A549 (cell line): ENCODE results near the gene CEP128. TPM values are rescaled to one million over a fixed set of nuclear protein-coding genes. Genes with fewer than 3 reads are reported as not detected.

ENCODE experiments used
- ATAC-seq, 2 experiments: fragments of 200-7000 bp in 1 of 2; fragments of >200 bp in 1 of 2; cut with Nextera tagmentation in 1 of 2; cut with Tn5 transposase in 1 of 2; 3 replicates each; pipeline versions ENCODE4 v1.8.0 to v1.9.1; 2018 to 2020; ENCODE audit warnings: mild to moderate bottlenecking in 1 of 2, moderate library complexity in 1 of 2
- CTCF ChIA-PET: fragments of 300-600 bp; sonication (Branson Sonifier 250); formaldehyde crosslinking; extraction: SDS; loops from one replicate; lab custom pipeline; 2021; ENCODE audit warnings: antibody characterized with exemption, inconsistent platforms; lab: Yijun Ruan, JAX
- POLR2A ChIA-PET: fragments of 350-600 bp; formaldehyde crosslinking; extraction: SDS; loops from one replicate; lab custom pipeline; 2021; ENCODE audit warnings: antibody characterized with exemption, inconsistent platforms; lab: Yijun Ruan, JAX
- DNase-seq, 2 experiments: peaks; one replicate each; pipeline versions ENCODE4 v3.0.0 to v3.0.0-alpha.2; 2011 to 2016; ENCODE audit warnings: low read depth in 1 of 2, low spot score in 1 of 2
- FAIRE-seq: peaks from 2 replicates; lab custom pipeline; 2011; peaks lifted over from hg19 to GRCh38; lab: Jason Lieb, UNC
- H3K27ac ChIP-seq, 2 experiments: fragments of >200 bp; sonication (Bioruptor Twin); formaldehyde crosslinking; 3 replicates each; pipeline ENCODE4 v1.5.1; 2016 to 2017
- H3K4me1 ChIP-seq: fragments of >200 bp; sonication (Bioruptor Twin); formaldehyde crosslinking; 3 replicates; pipeline ENCODE4 v1.6.1; 2016
- H3K4me2 ChIP-seq: fragments of >200 bp; sonication (Bioruptor Twin); formaldehyde crosslinking; 3 replicates; pipeline ENCODE4 v1.6.1; 2016
- H3K4me3 ChIP-seq: fragments of >200 bp; sonication (Bioruptor Twin); formaldehyde crosslinking; 3 replicates; pipeline ENCODE4 v1.5.1; 2016
- H3K9me3 ChIP-seq: fragments of >200 bp; sonication (Bioruptor Twin); formaldehyde crosslinking; 3 replicates; pipeline ENCODE4 v1.6.1; 2016
- CBX2 ChIP-seq: fragments of 200-600 bp; sonication (generic); IDR thresholded peaks from 2 replicates; pipeline ENCODE4 v1.6.1; 2016; ENCODE audit warnings: low read depth, mild to moderate bottlenecking, borderline replicate concordance
- CHD2 ChIP-seq: fragments of 150-350 bp; IDR thresholded peaks from 2 replicates; pipeline ENCODE4 v1.6.1; 2014; ENCODE audit warnings: low read length; ENCODE audit not compliant: partially characterized antibody
- EHMT2 ChIP-seq: fragments of 200-600 bp; sonication (generic); IDR thresholded peaks from 2 replicates; pipeline ENCODE4 v1.6.1; 2016; ENCODE audit warnings: antibody characterized with exemption, low read depth, mild to moderate bottlenecking, moderate library complexity
- FOXS1 ChIP-seq: fragments of 250-450 bp; sonication (Bioruptor Pico); IDR thresholded peaks from 2 replicates; pipeline ENCODE4 v1.5.0; 2020; ENCODE audit warnings: mild to moderate bottlenecking, moderate library complexity
- HEYL ChIP-seq: fragments of 250-450 bp; sonication (Bioruptor Pico); IDR thresholded peaks from 2 replicates; pipeline ENCODE4 v1.8.0; 2021; ENCODE audit warnings: mild to moderate bottlenecking, moderate library complexity
- HOXA7 ChIP-seq: fragments of 250-450 bp; sonication (Bioruptor Pico); IDR thresholded peaks from 2 replicates; pipeline ENCODE4 v1.5.0; 2020; ENCODE audit warnings: mild to moderate bottlenecking, moderate library complexity
- HOXB13 ChIP-seq: fragments of 250-450 bp; sonication (Bioruptor Pico); IDR thresholded peaks from 2 replicates; pipeline ENCODE4 v1.5.0; 2020; ENCODE audit warnings: low read depth, mild to moderate bottlenecking, moderate library complexity
- JUN ChIP-seq, 2 experiments: fragments of >200 bp; sonication (Bioruptor Twin); formaldehyde crosslinking; IDR thresholded peaks; 2 replicates in 1 of 2; 3 replicates in 1 of 2; pipeline ENCODE4 v1.6.1; 2016 to 2017
- JUNB ChIP-seq: fragments of >200 bp; sonication (Bioruptor Twin); formaldehyde crosslinking; IDR thresholded peaks from 2 replicates; pipeline ENCODE4 v1.6.1; 2016
- MAZ ChIP-seq: fragments of 150-350 bp; IDR thresholded peaks from 2 replicates; pipeline ENCODE4 v1.6.1; 2014; ENCODE audit warnings: antibody characterized with exemption, low read depth, low read length, borderline replicate concordance
- MYC ChIP-seq: IDR thresholded peaks from 2 replicates; pipeline ENCODE4 v1.6.1; 2012; ENCODE audit warnings: mild to moderate bottlenecking, inconsistent platforms, low read length, improper control_type of control experiment, borderline replicate concordance
- NFE2L2 ChIP-seq: fragments of 150-350 bp; conservative IDR thresholded peaks from 2 replicates; pipeline ENCODE4 v1.6.1; 2014; ENCODE audit warnings: low read length
- NPAS2 ChIP-seq: fragments of 250-450 bp; sonication (Bioruptor Pico); IDR thresholded peaks from 2 replicates; pipeline ENCODE4 v1.8.0; 2022; ENCODE audit warnings: mild to moderate bottlenecking, moderate library complexity, borderline replicate concordance
- NR3C1 ChIP-seq: fragments of >200 bp; sonication (Bioruptor Twin); formaldehyde crosslinking; IDR thresholded peaks from 3 replicates; pipeline ENCODE4 v1.6.1; 2017
- POLR2A ChIP-seq: IDR thresholded peaks from 2 replicates; pipeline ENCODE4 v1.6.1; 2012; ENCODE audit warnings: mild to moderate bottlenecking, low read length
- POLR2AphosphoS2 ChIP-seq: conservative IDR thresholded peaks from 2 replicates; pipeline ENCODE4 v1.6.1; 2012; ENCODE audit warnings: low read length, improper control_type of control experiment, inconsistent platforms
- RFX5 ChIP-seq: fragments of 450-650 bp; IDR thresholded peaks from 2 replicates; pipeline ENCODE4 v1.7.1; 2014; ENCODE audit warnings: antibody characterized with exemption, mild to moderate bottlenecking, moderate library complexity
- TP53 ChIP-seq: fragments of 250-450 bp; sonication (Bioruptor Pico); IDR thresholded peaks from 2 replicates; pipeline ENCODE4 v1.5.0; 2021; ENCODE audit warnings: mild to moderate bottlenecking, moderate library complexity
- ZSCAN20 ChIP-seq: fragments of 250-450 bp; sonication (Bioruptor Pico); IDR thresholded peaks from 2 replicates; pipeline ENCODE4 v1.8.0; 2022; ENCODE audit warnings: mild to moderate bottlenecking, moderate library complexity
- WGBS: methylation state at CpG from one replicate; pipeline ENCODE4 v1.1.6; 2017; ENCODE audit errors: missing lambda C conversion rate; 5-methylcytosine and 5-hydroxymethylcytosine counted together
- polyA plus RNA-seq, 4 experiments: library from polyadenylated mRNA; depleted of rRNA in 3 of 4; stranded (reverse); fragments of >200 nt; fragmentation: RNase III in 1 of 4; extraction: RNeasy Plus Mini Kit Qiagen cat#74134 plus additional on column Dnase treatment in 1 of 4; gene quantifications; 2 replicates in 3 of 4; 3 replicates in 1 of 4; pipeline ENCODE4 v1.2.3, GENCODE V29; 2011 to 2017
- TF ChIP-seq, protein P1 (sequence below): fragments of 250-450 bp; sonication (Bioruptor Pico); IDR thresholded peaks from 2 replicates; pipeline ENCODE4 v1.5.0; 2021; ENCODE audit warnings: mild to moderate bottlenecking, moderate library complexity, borderline replicate concordance
- TF ChIP-seq, protein P2 (sequence below): fragments of 150-350 bp; IDR thresholded peaks from 2 replicates; pipeline ENCODE4 v1.6.1; 2014; ENCODE audit warnings: low read depth, mild to moderate bottlenecking, low read length
- TF ChIP-seq, protein P3 (sequence below): IDR thresholded peaks from 2 replicates; pipeline ENCODE4 v1.6.1; 2012
- TF ChIP-seq, protein P4 (sequence below): fragments of 250-450 bp; sonication (Bioruptor Pico); IDR thresholded peaks from 2 replicates; pipeline ENCODE4 v1.5.0; 2020; ENCODE audit warnings: low read depth, mild to moderate bottlenecking, moderate library complexity
- TF ChIP-seq, protein P5 (sequence below): fragments of 200-600 bp; sonication (generic); IDR thresholded peaks from 2 replicates; pipeline ENCODE4 v1.6.1; 2016; ENCODE audit warnings: antibody characterized with exemption, mild to moderate bottlenecking, moderate library complexity

The CEP128 gene
- polyA plus RNA-seq, 2 of the 4 experiments (the other 2 are of a cell fraction): 5.8 to 7.0 TPM

DNA sequence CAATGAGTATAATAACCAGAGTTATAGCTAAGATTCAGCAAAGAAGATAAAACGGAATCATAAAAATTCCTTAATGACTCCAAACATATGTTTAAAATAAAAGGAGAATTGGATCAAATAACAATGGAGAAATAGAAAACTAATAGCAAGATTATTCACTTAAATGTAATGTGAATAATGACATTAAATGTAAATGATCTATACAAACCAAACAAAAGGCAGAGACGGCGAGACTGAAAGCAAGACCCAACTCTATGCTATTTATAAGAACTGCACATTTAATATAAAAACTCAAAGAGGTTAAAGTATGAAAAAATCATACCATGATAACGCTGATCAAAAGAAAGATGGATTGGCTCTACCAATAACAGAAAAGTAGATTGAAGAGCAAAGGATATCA, 10.0 kb upstream of the CEP128 start:
- 46% methylated on average over 4 of the region's 4 CpGs for WGBS
- H3K9me3 ChIP-seq: no peaks in the 10 kb centered on the region; the same call in 2 of the 3 replicates
- ChIA-PET CTCF (no interaction called here), POLR2A (interaction anchor here (0.7 kb wide), 1 partner anchor 10 kb away, joined by 4 read pairs; no protein-coding TSS in a partner anchor)
- FAIRE-seq: no peak
- no peak for ATAC-seq
- TF ChIP-seq JUNB (no peak), CHD2 (no peak), NR3C1 (no peak), NPAS2 (CRISPR knock-in tag) (no peak), CBX2 (no peak), POLR2A (no peak), HOXA7 (CRISPR knock-in tag) (no peak), NFE2L2 (no peak), FOXS1 (no peak), MYC (no peak)
- TF ChIP-seq, protein P1, sequence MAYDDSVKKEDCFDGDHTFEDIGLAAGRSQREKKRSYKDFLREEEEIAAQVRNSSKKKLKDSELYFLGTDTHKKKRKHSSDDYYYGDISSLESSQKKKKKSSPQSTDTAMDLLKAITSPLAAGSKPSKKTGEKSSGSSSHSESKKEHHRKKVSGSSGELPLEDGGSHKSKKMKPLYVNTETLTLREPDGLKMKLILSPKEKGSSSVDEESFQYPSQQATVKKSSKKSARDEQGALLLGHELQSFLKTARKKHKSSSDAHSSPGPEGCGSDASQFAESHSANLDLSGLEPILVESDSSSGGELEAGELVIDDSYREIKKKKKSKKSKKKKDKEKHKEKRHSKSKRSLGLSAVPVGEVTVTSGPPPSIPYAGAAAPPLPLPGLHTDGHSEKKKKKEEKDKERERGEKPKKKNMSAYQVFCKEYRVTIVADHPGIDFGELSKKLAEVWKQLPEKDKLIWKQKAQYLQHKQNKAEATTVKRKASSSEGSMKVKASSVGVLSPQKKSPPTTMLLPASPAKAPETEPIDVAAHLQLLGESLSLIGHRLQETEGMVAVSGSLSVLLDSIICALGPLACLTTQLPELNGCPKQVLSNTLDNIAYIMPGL (CRISPR knock-in tag): no peak
- TF ChIP-seq, protein P2, sequence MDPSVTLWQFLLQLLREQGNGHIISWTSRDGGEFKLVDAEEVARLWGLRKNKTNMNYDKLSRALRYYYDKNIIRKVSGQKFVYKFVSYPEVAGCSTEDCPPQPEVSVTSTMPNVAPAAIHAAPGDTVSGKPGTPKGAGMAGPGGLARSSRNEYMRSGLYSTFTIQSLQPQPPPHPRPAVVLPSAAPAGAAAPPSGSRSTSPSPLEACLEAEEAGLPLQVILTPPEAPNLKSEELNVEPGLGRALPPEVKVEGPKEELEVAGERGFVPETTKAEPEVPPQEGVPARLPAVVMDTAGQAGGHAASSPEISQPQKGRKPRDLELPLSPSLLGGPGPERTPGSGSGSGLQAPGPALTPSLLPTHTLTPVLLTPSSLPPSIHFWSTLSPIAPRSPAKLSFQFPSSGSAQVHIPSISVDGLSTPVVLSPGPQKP: no peak
- TF ChIP-seq, protein P3, sequence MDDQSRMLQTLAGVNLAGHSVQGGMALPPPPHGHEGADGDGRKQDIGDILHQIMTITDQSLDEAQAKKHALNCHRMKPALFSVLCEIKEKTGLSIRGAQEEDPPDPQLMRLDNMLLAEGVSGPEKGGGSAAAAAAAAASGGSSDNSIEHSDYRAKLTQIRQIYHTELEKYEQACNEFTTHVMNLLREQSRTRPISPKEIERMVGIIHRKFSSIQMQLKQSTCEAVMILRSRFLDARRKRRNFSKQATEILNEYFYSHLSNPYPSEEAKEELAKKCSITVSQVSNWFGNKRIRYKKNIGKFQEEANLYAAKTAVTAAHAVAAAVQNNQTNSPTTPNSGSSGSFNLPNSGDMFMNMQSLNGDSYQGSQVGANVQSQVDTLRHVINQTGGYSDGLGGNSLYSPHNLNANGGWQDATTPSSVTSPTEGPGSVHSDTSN: no peak
- TF ChIP-seq, protein P4, sequence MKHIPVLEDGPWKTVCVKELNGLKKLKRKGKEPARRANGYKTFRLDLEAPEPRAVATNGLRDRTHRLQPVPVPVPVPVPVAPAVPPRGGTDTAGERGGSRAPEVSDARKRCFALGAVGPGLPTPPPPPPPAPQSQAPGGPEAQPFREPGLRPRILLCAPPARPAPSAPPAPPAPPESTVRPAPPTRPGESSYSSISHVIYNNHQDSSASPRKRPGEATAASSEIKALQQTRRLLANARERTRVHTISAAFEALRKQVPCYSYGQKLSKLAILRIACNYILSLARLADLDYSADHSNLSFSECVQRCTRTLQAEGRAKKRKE (CRISPR knock-in tag): no peak
- TF ChIP-seq, protein P5, sequence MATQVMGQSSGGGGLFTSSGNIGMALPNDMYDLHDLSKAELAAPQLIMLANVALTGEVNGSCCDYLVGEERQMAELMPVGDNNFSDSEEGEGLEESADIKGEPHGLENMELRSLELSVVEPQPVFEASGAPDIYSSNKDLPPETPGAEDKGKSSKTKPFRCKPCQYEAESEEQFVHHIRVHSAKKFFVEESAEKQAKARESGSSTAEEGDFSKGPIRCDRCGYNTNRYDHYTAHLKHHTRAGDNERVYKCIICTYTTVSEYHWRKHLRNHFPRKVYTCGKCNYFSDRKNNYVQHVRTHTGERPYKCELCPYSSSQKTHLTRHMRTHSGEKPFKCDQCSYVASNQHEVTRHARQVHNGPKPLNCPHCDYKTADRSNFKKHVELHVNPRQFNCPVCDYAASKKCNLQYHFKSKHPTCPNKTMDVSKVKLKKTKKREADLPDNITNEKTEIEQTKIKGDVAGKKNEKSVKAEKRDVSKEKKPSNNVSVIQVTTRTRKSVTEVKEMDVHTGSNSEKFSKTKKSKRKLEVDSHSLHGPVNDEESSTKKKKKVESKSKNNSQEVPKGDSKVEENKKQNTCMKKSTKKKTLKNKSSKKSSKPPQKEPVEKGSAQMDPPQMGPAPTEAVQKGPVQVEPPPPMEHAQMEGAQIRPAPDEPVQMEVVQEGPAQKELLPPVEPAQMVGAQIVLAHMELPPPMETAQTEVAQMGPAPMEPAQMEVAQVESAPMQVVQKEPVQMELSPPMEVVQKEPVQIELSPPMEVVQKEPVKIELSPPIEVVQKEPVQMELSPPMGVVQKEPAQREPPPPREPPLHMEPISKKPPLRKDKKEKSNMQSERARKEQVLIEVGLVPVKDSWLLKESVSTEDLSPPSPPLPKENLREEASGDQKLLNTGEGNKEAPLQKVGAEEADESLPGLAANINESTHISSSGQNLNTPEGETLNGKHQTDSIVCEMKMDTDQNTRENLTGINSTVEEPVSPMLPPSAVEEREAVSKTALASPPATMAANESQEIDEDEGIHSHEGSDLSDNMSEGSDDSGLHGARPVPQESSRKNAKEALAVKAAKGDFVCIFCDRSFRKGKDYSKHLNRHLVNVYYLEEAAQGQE: no peak
- TF ChIP-seq, all 56 proteins: peak for 0
- H3K4me2 ChIP-seq: no peak overlapping the region
- H3K4me1 ChIP-seq: no peaks in the 10 kb centered on the region
- H3K27ac ChIP-seq: no peak overlapping the region
- no peak overlapping the region for H3K4me3 ChIP-seq
- DNase-seq: no peak

DNA sequence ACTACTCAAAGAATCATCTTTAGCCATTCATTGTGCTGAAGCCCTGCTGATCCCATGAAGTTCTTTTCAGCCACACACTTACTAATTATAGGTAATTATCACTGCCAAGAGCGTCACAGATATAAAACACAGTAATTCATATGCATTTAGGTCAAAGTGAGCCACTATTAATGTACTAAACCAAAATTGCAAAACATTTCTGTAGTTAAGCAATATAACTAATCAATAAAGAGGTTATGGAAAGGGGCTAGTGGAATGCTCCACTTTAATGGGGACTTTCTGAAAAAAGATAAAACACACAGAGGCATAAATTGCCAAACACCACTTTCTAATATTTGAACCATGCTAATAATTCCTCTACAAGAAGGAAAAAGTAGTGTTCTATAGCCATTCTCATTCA, 6.8 kb upstream of the CEP128 start:
- Histone ChIP-seq H3K4me1 (no peaks in the 10 kb centered on the region), H3K27ac (no peak overlapping the region), H3K9me3 (no peaks in the 10 kb centered on the region; the same call in 2 of the 3 replicates), H3K4me3 (no peak overlapping the region), H3K4me2 (no peak overlapping the region)
- no peak for ATAC-seq
- ChIA-PET CTCF (no interaction called here), POLR2A (no interaction called here)
- WGBS: 24% methylated on average over 1 of the region's 1 CpG
- DNase-seq: no peak
- FAIRE-seq: no peak
- TF ChIP-seq TP53 (CRISPR knock-in tag) (no peak), EHMT2 (no peak), POLR2AphosphoS2 (no peak), RFX5 (no peak), HOXB13 (CRISPR knock-in tag) (no peak), ZSCAN20 (CRISPR knock-in tag) (no peak), MAZ (no peak), HEYL (no peak), JUN (IDR thresholded peaks at IDR 0.05) (no peak)
- TF ChIP-seq, protein P4 (CRISPR knock-in tag): no peak
- TF ChIP-seq, protein P5: no peak
